Mammary epithelial cell (primary cell): Measurements from ENCODE around the gene PRR22.

Source experiments
- EZH2 ChIP-seq: IDR thresholded peaks from 2 replicates; pipeline ENCODE4 v1.6.1; 2012; ENCODE audit warnings: low read length, inconsistent platforms, borderline replicate concordance
- TF ChIP-seq, protein P1 (sequence below), 2 donors: IDR thresholded peaks in 1 of 2; conservative IDR thresholded peaks in 1 of 2; 2 replicates each; pipeline ENCODE4 v1.5.1; 2011 to 2012; ENCODE audit warnings: inconsistent platforms in 2 of 2, low read length in 2 of 2, mild to moderate bottlenecking in 2 of 2, control low read depth in 1 of 2, low read depth in 1 of 2; ENCODE audit not compliant: insufficient read depth in 1 of 2; ENCODE audit errors: extremely low read depth in 1 of 2

GRCh38 chr19:5827891-5828660, 43.5 kb upstream of the PRR22 start:
- TF ChIP-seq, protein P1, sequence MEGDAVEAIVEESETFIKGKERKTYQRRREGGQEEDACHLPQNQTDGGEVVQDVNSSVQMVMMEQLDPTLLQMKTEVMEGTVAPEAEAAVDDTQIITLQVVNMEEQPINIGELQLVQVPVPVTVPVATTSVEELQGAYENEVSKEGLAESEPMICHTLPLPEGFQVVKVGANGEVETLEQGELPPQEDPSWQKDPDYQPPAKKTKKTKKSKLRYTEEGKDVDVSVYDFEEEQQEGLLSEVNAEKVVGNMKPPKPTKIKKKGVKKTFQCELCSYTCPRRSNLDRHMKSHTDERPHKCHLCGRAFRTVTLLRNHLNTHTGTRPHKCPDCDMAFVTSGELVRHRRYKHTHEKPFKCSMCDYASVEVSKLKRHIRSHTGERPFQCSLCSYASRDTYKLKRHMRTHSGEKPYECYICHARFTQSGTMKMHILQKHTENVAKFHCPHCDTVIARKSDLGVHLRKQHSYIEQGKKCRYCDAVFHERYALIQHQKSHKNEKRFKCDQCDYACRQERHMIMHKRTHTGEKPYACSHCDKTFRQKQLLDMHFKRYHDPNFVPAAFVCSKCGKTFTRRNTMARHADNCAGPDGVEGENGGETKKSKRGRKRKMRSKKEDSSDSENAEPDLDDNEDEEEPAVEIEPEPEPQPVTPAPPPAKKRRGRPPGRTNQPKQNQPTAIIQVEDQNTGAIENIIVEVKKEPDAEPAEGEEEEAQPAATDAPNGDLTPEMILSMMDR (conservative IDR thresholded peaks at IDR 0.05 in 1 of 2, IDR thresholded peaks at IDR 0.05 in 1 of 2; ENCODE audit: extremely low read depth in 1 of 2, insufficient read depth in 1 of 2, low read depth in 1 of 2, low read length in 2 of 2) = no peak
- TF ChIP-seq EZH2 = no peak
